ENCODE results near the gene OR2T35. TPM values are rescaled to one million over a fixed set of nuclear protein-coding genes. Genes with fewer than 3 reads are reported as not detected.

Gene OR2T35
- total RNA-seq, 6 donors from 2014 or later: not detected

- Histone ChIP-seq H3K9me3 (no peaks in the 10 kb centered on the region), H3K36me3 (no peaks in the 10 kb centered on the region), H3K27ac (no peak overlapping the region), H3K4me1 (no peaks in the 10 kb centered on the region), H3K4me3 (no peak overlapping the region), H3K27me3 (no peaks in the 10 kb centered on the region)
- TF ChIP-seq POLR2AphosphoS5 (IDR thresholded peaks at IDR 0.05) (no peak), POLR2A (IDR thresholded peaks at IDR 0.05) (no peak), EP300 (IDR thresholded peaks at IDR 0.05) (no peak), CTCF (IDR thresholded peaks at IDR 0.05) (no peak)
- no peak for DNase-seq
- WGBS, 2 donors: 71 to 79% methylated on average over 1 of the region's 1 CpG
- no peak for ATAC-seq (ENCODE audit: low FRiP score in 2 of 2)
Measured at GRCh38 chr1:248613742-248614141, 31.3 kb downstream of the OR2T35 start.

GRCh38 chr1:248611883-248612414 lies 33.1 kb downstream of the OR2T35 start:
- no peak for DNase-seq
- ATAC-seq (ENCODE audit: low FRiP score in 2 of 2): no peak
- Histone ChIP-seq H3K9me3 (no peaks in the 10 kb centered on the region), H3K4me1 (no peaks in the 10 kb centered on the region), H3K36me3 (no peaks in the 10 kb centered on the region), H3K27me3 (no peaks in the 10 kb centered on the region), H3K27ac (no peak overlapping the region), H3K4me3 (no peak overlapping the region)
- TF ChIP-seq EP300 (IDR thresholded peaks at IDR 0.05) (no peak), CTCF (IDR thresholded peaks at IDR 0.05) (no peak), POLR2AphosphoS5 (IDR thresholded peaks at IDR 0.05) (no peak), POLR2A (IDR thresholded peaks at IDR 0.05) (no peak)
- WGBS, 2 donors: 87 to 89% methylated on average over 2 to 4 of the region's 4 CpGs

GRCh38 chr1:248610301-248610700 lies 34.8 kb downstream of the OR2T35 start:
- H3K4me1 ChIP-seq: no peaks in the 10 kb centered on the region
- ATAC-seq (ENCODE audit: low FRiP score in 2 of 2) (no peak), DNase-seq (no peak)
- no peak overlapping the region for H3K4me3 ChIP-seq
- no peak overlapping the region for H3K27ac ChIP-seq
- 46 to 49% methylated on average over 3 of the region's 3 CpGs for WGBS, 2 donors
- TF ChIP-seq POLR2AphosphoS5 (IDR thresholded peaks at IDR 0.05) (no peak), EP300 (IDR thresholded peaks at IDR 0.05) (no peak), CTCF (IDR thresholded peaks at IDR 0.05) (no peak), POLR2A (IDR thresholded peaks at IDR 0.05) (no peak)
- no peaks in the 10 kb centered on the region for H3K36me3 ChIP-seq
- H3K9me3 ChIP-seq: no peaks in the 10 kb centered on the region
- no peaks in the 10 kb centered on the region for H3K27me3 ChIP-seq

DNA sequence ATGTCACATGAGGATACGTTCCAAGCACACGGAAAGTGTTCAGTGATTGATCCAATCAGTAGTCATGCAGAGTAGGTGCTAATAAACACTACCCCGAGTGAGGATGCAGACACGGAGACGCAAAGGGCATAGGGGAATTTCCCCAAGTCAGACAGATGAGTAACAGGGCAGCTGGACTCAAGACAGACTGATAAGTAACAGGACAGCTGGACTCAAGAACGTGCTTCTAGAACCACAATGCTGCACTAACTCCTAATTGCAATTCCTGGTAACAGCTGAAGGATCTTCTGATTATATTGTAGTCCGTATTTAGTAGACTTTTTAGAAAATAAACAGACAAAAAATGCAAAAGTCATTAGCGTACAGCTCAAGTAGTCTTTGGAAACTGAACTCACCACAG lies 45.7 kb downstream of the OR2T35 start:
- H3K36me3 ChIP-seq: no peaks in the 10 kb centered on the region
- DNase-seq (no peak), ATAC-seq (ENCODE audit: low FRiP score in 2 of 2) (no peak)
- no peaks in the 10 kb centered on the region for H3K9me3 ChIP-seq
- no peaks in the 10 kb centered on the region for H3K4me1 ChIP-seq
- 78 to 79% methylated on average over 6 to 8 of the region's 8 CpGs for WGBS, 2 donors
- no peaks in the 10 kb centered on the region for H3K27me3 ChIP-seq
- TF ChIP-seq POLR2AphosphoS5 (IDR thresholded peaks at IDR 0.05) (no peak), CTCF (IDR thresholded peaks at IDR 0.05) (no peak), EP300 (IDR thresholded peaks at IDR 0.05) (no peak), POLR2A (IDR thresholded peaks at IDR 0.05) (no peak)
- H3K27ac ChIP-seq: no peak overlapping the region
- H3K4me3 ChIP-seq: no peak overlapping the region

- TF ChIP-seq CTCF (IDR thresholded peaks at IDR 0.05) (no peak), POLR2A (IDR thresholded peaks at IDR 0.05) (no peak), EP300 (IDR thresholded peaks at IDR 0.05) (no peak), POLR2AphosphoS5 (IDR thresholded peaks at IDR 0.05) (no peak)
- Histone ChIP-seq H3K36me3 (no peaks in the 10 kb centered on the region), H3K27me3 (no peaks in the 10 kb centered on the region), H3K4me3 (no peak within 1 kb of the TSS), H3K27ac (no peak within 1 kb of the TSS), H3K9me3 (no peaks in the 10 kb centered on the region), H3K4me1 (no peaks in the 10 kb centered on the region)
- DNase-seq: no peak
- 86 to 87% methylated on average over 2 to 6 of the region's 6 CpGs for WGBS, 2 donors
- ATAC-seq (ENCODE audit: low FRiP score in 2 of 2): no peak
Measured at GRCh38 chr1:248597589-248597988, 47.5 kb downstream of the OR2T35 start, which contains the start of gene OR2T10. Gene OR2T10 (minus strand): TSS chr1:248597700. CDS start chr1:248593768, 3,932 bp downstream.
